PFSK-1 (cell line): ENCODE measurements around the gene TTYH2.

Experiments
- FOXP2 ChIP-seq: optimal IDR thresholded peaks from 2 replicates; pipeline ENCODE3; 2011; ENCODE audit warnings: borderline replicate concordance, control low read depth, inconsistent platforms; ENCODE audit not compliant: insufficient read depth; ENCODE audit errors: extremely low read length, extremely low read depth
- POLR2AphosphoS5 ChIP-seq: IDR thresholded peaks from 2 replicates; pipeline ENCODE4 v1.6.1; 2012; ENCODE audit warnings: low read depth, mild to moderate bottlenecking, control low read depth, low read length, moderate library complexity
- REST ChIP-seq, 2 experiments: IDR thresholded peaks; 2 replicates each; pipeline versions ENCODE4 v1.6.1 to v1.8.0; 2011 to 2012; ENCODE audit warnings: low read depth in 2 of 2, low read length in 2 of 2, control low read depth in 1 of 2, inconsistent platforms in 1 of 2, mild to moderate bottlenecking in 1 of 2, moderate library complexity in 1 of 2; ENCODE audit not compliant: insufficient read depth in 1 of 2
- SIN3A ChIP-seq: IDR thresholded peaks from 2 replicates; pipeline ENCODE4 v1.6.1; 2012; ENCODE audit warnings: mild to moderate bottlenecking, low read length, moderate library complexity, borderline replicate concordance; ENCODE audit not compliant: insufficient read depth
- TAF1 ChIP-seq: IDR thresholded peaks from 2 replicates; pipeline ENCODE4 v1.6.1; 2012; ENCODE audit warnings: low read length, control low read depth, borderline replicate concordance; ENCODE audit not compliant: insufficient read depth

TTYH2 gene

DNA sequence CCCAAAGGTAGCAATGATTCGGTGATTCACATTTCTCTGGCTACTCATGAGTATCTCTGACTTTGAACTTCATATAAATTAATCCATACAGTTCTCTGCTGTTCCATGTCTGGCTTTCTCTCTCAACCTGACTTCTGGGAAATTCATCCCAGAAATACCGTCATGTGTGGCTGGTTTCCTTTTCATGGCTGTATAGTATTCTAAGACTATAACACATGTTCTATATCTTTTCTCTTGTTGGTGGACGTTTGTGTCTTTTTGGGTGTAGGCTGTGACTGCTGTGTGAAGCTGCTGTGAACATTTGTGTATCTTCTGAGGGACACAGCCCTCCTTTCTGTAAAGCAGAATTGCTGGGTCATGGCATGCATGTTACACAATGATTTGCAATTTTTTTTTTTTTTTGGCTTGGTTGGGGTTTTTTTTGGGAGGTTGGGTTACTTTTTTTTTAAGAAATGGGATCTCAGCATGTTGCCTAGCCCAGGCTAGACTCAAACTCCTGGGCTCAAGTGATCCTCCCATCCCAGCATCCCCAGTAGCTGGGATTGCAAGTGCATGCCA lies 6.3 kb downstream of the TTYH2 start:
- TF ChIP-seq SIN3A (no peak), POLR2AphosphoS5 (no peak)

DNA sequence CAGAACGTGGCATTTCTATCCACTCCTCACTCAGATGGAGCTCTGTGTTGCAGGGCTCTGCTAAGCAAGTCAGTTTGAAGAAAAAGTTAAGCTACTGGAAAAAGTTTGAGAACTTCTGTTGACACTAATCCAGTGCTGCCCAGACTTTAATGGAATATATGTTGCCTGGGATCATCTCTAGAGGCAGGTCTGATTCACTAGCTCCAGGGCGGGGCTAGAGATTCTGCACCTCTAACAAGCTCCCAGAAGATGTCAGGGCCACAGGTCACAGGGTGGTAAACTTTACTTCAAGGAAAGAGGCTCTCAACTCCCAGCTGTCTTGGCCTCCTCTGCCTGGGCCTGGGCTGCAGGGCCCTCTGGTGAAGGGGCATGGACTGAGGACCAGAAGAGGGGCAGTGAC lies 6.8 kb downstream of the TTYH2 start:
- TF ChIP-seq TAF1 (no peak), SIN3A (no peak), POLR2AphosphoS5 (no peak), FOXP2 (no peak), REST (IDR thresholded peaks at IDR 0.05; ENCODE audit: insufficient read depth in 1 of 2, low read depth in 2 of 2, low read length in 2 of 2) (no peak)

- no peak for TF ChIP-seq FOXP2
These were observed 7.8 kb downstream of the TTYH2 start for GRCh38 chr17:74220946-74221818.

GRCh38 chr17:74222399-74222798 lies 9.0 kb downstream of the TTYH2 start:
- no peak for TF ChIP-seq POLR2AphosphoS5
- no peak for TF ChIP-seq REST (IDR thresholded peaks at IDR 0.05; ENCODE audit: insufficient read depth in 1 of 2, low read depth in 2 of 2, low read length in 2 of 2)
- TF ChIP-seq FOXP2: no peak
- TF ChIP-seq TAF1: no peak
- no peak for TF ChIP-seq SIN3A

GRCh38 chr17:74223901-74224300 lies 10.5 kb downstream of the TTYH2 start:
- no peak for TF ChIP-seq REST (IDR thresholded peaks at IDR 0.05; ENCODE audit: insufficient read depth in 1 of 2, low read depth in 2 of 2, low read length in 2 of 2)
- no peak for TF ChIP-seq TAF1
- no peak for TF ChIP-seq POLR2AphosphoS5
- TF ChIP-seq SIN3A: no peak
- TF ChIP-seq FOXP2: no peak

- TF ChIP-seq FOXP2: no peak
- no peak for TF ChIP-seq REST (IDR thresholded peaks at IDR 0.05; ENCODE audit: insufficient read depth in 1 of 2, low read depth in 2 of 2, low read length in 2 of 2)
- no peak for TF ChIP-seq TAF1
- no peak for TF ChIP-seq SIN3A
- no peak for TF ChIP-seq POLR2AphosphoS5
These were observed 11.8 kb downstream of the TTYH2 start for GRCh38 chr17:74224959-74225725.
